Liver (tissue), 9 donors: ENCODE measurements around the gene NNMT. TPM values are rescaled to one million over a fixed set of nuclear protein-coding genes. Genes with fewer than 3 reads are reported as not detected.
A peak's percentile ranks its signal among the peaks of the same experiment; 100 is the strongest.

Experiments used
- DNase-seq: peaks from one replicate; pipeline ENCODE4 v3.0.0-alpha.2; 2017; ENCODE audit warnings: low spot score
- H3K27ac ChIP-seq, 2 donors: one replicate each; pipeline ENCODE4 v1.7.0; 2013; ENCODE audit warnings: inconsistent platforms in 2 of 2, low read length in 2 of 2, control low read depth in 1 of 2, low read depth in 1 of 2, mild to moderate bottlenecking in 1 of 2
- H3K27me3 ChIP-seq, 4 donors: one replicate each; pipeline versions ENCODE4 v1.6.1 to v1.7.0; 2013; ENCODE audit warnings: low read length in 3 of 4, inconsistent platforms in 1 of 4, mild to moderate bottlenecking in 1 of 4, moderate library complexity in 1 of 4; ENCODE audit not compliant: control insufficient read depth in 4 of 4, insufficient read depth in 4 of 4
- H3K36me3 ChIP-seq, 4 donors: one replicate each; pipeline versions ENCODE4 v1.6.1 to v1.7.0; 2013; ENCODE audit warnings: low read length in 3 of 4, mild to moderate bottlenecking in 3 of 4, low read depth in 1 of 4, moderate library complexity in 1 of 4; ENCODE audit not compliant: control insufficient read depth in 4 of 4, insufficient read depth in 3 of 4
- H3K4me1 ChIP-seq, 4 donors: one replicate each; pipeline versions ENCODE4 v1.6.1 to v1.7.0; 2013; ENCODE audit warnings: low read length in 3 of 4, mild to moderate bottlenecking in 3 of 4, moderate library complexity in 1 of 4; ENCODE audit not compliant: control insufficient read depth in 4 of 4, insufficient read depth in 4 of 4
- H3K4me3 ChIP-seq, 3 donors: one replicate each; pipeline versions ENCODE4 v1.6.1 to v1.7.0; 2013; ENCODE audit warnings: low read length in 3 of 3, control low read depth in 1 of 3, low read depth in 1 of 3, mild to moderate bottlenecking in 1 of 3
- H3K9ac ChIP-seq, 2 donors: one replicate each; pipeline ENCODE4 v1.7.0; 2013; ENCODE audit warnings: low read length in 2 of 2, mild to moderate bottlenecking in 2 of 2, moderate library complexity in 2 of 2, control low read depth in 1 of 2, low read depth in 1 of 2
- H3K9me3 ChIP-seq, 4 donors: one replicate each; pipeline versions ENCODE4 v1.6.1 to v1.7.0; 2013; ENCODE audit warnings: low read length in 3 of 4; ENCODE audit not compliant: control insufficient read depth in 4 of 4
- ATF3 ChIP-seq: IDR thresholded peaks from 2 replicates; pipeline ENCODE4 v1.6.1; 2016; ENCODE audit warnings: antibody characterized with exemption
- EGR1 ChIP-seq, 2 donors: IDR thresholded peaks; 2 replicates each; pipeline ENCODE4 v1.6.1; 2016 to 2018; ENCODE audit warnings: antibody characterized with exemption in 2 of 2, low read depth in 2 of 2
- FOXA1 ChIP-seq: IDR thresholded peaks from 2 replicates; pipeline ENCODE4 v1.6.1; 2016; ENCODE audit warnings: antibody characterized with exemption
- FOXA2 ChIP-seq: IDR thresholded peaks from 2 replicates; pipeline ENCODE4 v1.6.1; 2016; ENCODE audit warnings: antibody characterized with exemption
- GABPA ChIP-seq, 2 donors: IDR thresholded peaks in 1 of 2; conservative IDR thresholded peaks in 1 of 2; 2 replicates each; pipeline ENCODE4 v1.6.1; 2016; ENCODE audit warnings: antibody characterized with exemption in 2 of 2, mild to moderate bottlenecking in 1 of 2, moderate library complexity in 1 of 2
- HNF4A ChIP-seq, 2 donors: conservative IDR thresholded peaks; 2 replicates each; pipeline ENCODE4 v1.6.1; 2016; ENCODE audit warnings: antibody characterized with exemption in 2 of 2, mild to moderate bottlenecking in 2 of 2
- HNF4G ChIP-seq: IDR thresholded peaks from 2 replicates; pipeline ENCODE4 v1.6.1; 2016; ENCODE audit warnings: antibody characterized with exemption
- JUND ChIP-seq, 2 donors: IDR thresholded peaks; 2 replicates each; pipeline ENCODE4 v1.6.1; 2016; ENCODE audit warnings: antibody characterized with exemption in 2 of 2
- MAX ChIP-seq: IDR thresholded peaks from 2 replicates; pipeline ENCODE4 v1.6.1; 2016; ENCODE audit warnings: antibody characterized with exemption
- NR2F2 ChIP-seq: IDR thresholded peaks from 2 replicates; pipeline ENCODE4 v1.6.1; 2016; ENCODE audit warnings: antibody characterized with exemption
- RAD21 ChIP-seq, 2 donors: IDR thresholded peaks; 2 replicates each; pipeline ENCODE4 v1.6.1; 2016; ENCODE audit warnings: antibody characterized with exemption in 2 of 2, mild to moderate bottlenecking in 2 of 2
- REST ChIP-seq: IDR thresholded peaks from 2 replicates; pipeline ENCODE4 v1.6.1; 2016; ENCODE audit warnings: antibody characterized with exemption, mild to moderate bottlenecking
- RXRA ChIP-seq, 2 donors: IDR thresholded peaks; 2 replicates each; pipeline ENCODE4 v1.6.1; 2017 to 2018; ENCODE audit warnings: antibody characterized with exemption in 2 of 2, mild to moderate bottlenecking in 1 of 2
- SP1 ChIP-seq: IDR thresholded peaks from 2 replicates; pipeline ENCODE4 v1.6.1; 2018; ENCODE audit warnings: antibody characterized with exemption, mild to moderate bottlenecking
- TAF1 ChIP-seq: conservative IDR thresholded peaks from 2 replicates; pipeline ENCODE4 v1.6.1; 2016; ENCODE audit warnings: antibody characterized with exemption, mild to moderate bottlenecking
- YY1 ChIP-seq: IDR thresholded peaks from 2 replicates; pipeline ENCODE4 v1.6.1; 2016; ENCODE audit warnings: antibody characterized with exemption, mild to moderate bottlenecking
- WGBS: extraction: QIAGEN DNeasy Blood & Tissue Kit; methylation state at CpG from one replicate; pipeline ENCODE4 v1.1.7; 2013; 5-methylcytosine and 5-hydroxymethylcytosine counted together
- polyA plus RNA-seq, 2 donors: library from polyadenylated mRNA; stranded (reverse) in 1 of 2; unstranded in 1 of 2; fragments of 200-250 nt in 1 of 2; fragments of >200 nt in 1 of 2; fragmentation: Nextera tagmentation in 1 of 2; extraction: Ambion mirVana in 1 of 2; gene quantifications; one replicate each; pipeline versions ENCODE4 v1.2.1 to v1.2.3, GENCODE V29; 2013 to 2015
- total RNA-seq, 2 donors: library from RNA; depleted of rRNA; stranded (reverse); fragments of >200 nt; gene quantifications; one replicate each; pipeline ENCODE4 v1.2.3, GENCODE V29; 2014
- TF ChIP-seq, protein P1 (sequence below): fragments of 150-350 bp; IDR thresholded peaks from 2 replicates; pipeline ENCODE4 v1.5.1; 2017; ENCODE audit warnings: improper control_type of control experiment, low read depth, low read length; ENCODE audit not compliant: missing input control
- TF ChIP-seq, protein P2 (sequence below): IDR thresholded peaks from 2 replicates; pipeline ENCODE4 v1.6.1; 2016; ENCODE audit warnings: antibody characterized with exemption
- donor health status: healthy.
- donor health status: healthy.
- donor health status: healthy.
- donor health status: healthy.
- donor health status: healthy.

Gene NNMT
- total and polyA plus RNA-seq, 4 donors, result 0.47 to 3,724 (median 2,877) TPM

- no peaks in the 10 kb centered on the region for H3K27me3 ChIP-seq
- H3K4me1 ChIP-seq, result peaks cover 14 to 53% (median 42%) of the 10 kb centered on the region in 4 donors
- TF ChIP-seq NR2F2 (no peak), REST (no peak), HNF4A (conservative IDR thresholded peaks at IDR 0.05) (no peak), EGR1 (IDR thresholded peaks at IDR 0.05; ENCODE audit: low read depth in 2 of 2) (no peak), SP1 (no peak), FOXA1 (no peak), TAF1 (no peak), HNF4G (no peak), JUND (IDR thresholded peaks at IDR 0.05) (no peak), ATF3 (no peak), RXRA (IDR thresholded peaks at IDR 0.05) (no peak), MAX (no peak), YY1 (no peak), RAD21 (IDR thresholded peaks at IDR 0.05) (no peak), GABPA (IDR thresholded peaks at IDR 0.05 in 1 of 2, conservative IDR thresholded peaks at IDR 0.05 in 1 of 2) (no peak), FOXA2 (no peak)
- TF ChIP-seq, protein P1, sequence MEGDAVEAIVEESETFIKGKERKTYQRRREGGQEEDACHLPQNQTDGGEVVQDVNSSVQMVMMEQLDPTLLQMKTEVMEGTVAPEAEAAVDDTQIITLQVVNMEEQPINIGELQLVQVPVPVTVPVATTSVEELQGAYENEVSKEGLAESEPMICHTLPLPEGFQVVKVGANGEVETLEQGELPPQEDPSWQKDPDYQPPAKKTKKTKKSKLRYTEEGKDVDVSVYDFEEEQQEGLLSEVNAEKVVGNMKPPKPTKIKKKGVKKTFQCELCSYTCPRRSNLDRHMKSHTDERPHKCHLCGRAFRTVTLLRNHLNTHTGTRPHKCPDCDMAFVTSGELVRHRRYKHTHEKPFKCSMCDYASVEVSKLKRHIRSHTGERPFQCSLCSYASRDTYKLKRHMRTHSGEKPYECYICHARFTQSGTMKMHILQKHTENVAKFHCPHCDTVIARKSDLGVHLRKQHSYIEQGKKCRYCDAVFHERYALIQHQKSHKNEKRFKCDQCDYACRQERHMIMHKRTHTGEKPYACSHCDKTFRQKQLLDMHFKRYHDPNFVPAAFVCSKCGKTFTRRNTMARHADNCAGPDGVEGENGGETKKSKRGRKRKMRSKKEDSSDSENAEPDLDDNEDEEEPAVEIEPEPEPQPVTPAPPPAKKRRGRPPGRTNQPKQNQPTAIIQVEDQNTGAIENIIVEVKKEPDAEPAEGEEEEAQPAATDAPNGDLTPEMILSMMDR, result no peak
- TF ChIP-seq, protein P2, sequence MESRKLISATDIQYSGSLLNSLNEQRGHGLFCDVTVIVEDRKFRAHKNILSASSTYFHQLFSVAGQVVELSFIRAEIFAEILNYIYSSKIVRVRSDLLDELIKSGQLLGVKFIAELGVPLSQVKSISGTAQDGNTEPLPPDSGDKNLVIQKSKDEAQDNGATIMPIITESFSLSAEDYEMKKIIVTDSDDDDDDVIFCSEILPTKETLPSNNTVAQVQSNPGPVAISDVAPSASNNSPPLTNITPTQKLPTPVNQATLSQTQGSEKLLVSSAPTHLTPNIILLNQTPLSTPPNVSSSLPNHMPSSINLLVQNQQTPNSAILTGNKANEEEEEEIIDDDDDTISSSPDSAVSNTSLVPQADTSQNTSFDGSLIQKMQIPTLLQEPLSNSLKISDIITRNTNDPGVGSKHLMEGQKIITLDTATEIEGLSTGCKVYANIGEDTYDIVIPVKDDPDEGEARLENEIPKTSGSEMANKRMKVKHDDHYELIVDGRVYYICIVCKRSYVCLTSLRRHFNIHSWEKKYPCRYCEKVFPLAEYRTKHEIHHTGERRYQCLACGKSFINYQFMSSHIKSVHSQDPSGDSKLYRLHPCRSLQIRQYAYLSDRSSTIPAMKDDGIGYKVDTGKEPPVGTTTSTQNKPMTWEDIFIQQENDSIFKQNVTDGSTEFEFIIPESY, result no peak
- peaks cover 10 to 27% (median 16%) of the 10 kb centered on the region in 4 donors for H3K36me3 ChIP-seq
- no peaks in the 10 kb centered on the region for H3K9me3 ChIP-seq
- H3K27ac ChIP-seq, result peak overlapping the region in 1 of 2 donors; percentile 18
- H3K9ac ChIP-seq, result no peak overlapping the region
- no peak for DNase-seq
- H3K4me3 ChIP-seq, result no peak overlapping the region
- 87% methylated on average over 14 of the region's 14 CpGs for WGBS
These were observed 41.5 kb upstream of the NNMT start for GRCh38 chr11:114254571-114255146.
